Measurements from ENCODE around the gene TBC1D32.

- no peak for TF ChIP-seq CTCF (optimal IDR thresholded peaks at IDR 0.05 in 1 of 3, IDR thresholded peaks at IDR 0.05 in 1 of 3, conservative IDR thresholded peaks at IDR 0.05 in 1 of 3; ENCODE audit: extremely low read depth in 1 of 3, insufficient read depth in 2 of 3, low read length in 3 of 3)
- TF ChIP-seq EZH2 (IDR thresholded peaks at IDR 0.05; ENCODE audit: low read length) = no peak
Measured at GRCh38 chr6:121135425-121135824, 198.9 kb downstream of the TBC1D32 start.
